ENCODE data around the gene C2orf76. TPM values are rescaled to one million over a fixed set of nuclear protein-coding genes. Genes with fewer than 3 reads are reported as not detected.

Gene C2orf76
- total RNA-seq, 2 donors from 2014 or later, result 6.5 to 10.9 TPM

DNA sequence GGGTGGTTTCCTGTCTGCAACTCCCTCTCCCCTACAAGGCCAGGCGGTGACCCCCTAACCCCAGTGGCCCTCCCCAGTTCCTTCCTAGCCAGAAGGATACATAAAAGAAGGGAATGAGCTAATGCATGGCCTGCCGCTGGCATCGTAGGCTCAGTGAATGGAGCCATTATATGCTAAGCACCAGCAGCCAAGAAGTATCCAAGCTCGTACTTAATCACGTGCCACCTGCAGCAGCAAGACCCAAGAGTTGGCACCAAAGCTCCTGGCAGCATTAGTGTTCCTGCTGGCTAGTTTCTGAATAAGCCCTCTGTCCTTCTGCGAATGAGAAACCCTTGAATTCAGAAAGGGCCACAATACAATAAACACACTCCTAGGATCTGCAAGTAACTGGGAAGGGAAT lies 4.5 kb upstream of the C2orf76 start:
- no peak for ATAC-seq
- H3K4me1 Mint-ChIP-seq (ENCODE audit: low read depth in 2 of 2), result peaks cover 19 to 22% of the 10 kb centered on the region in 2 donors

DNA sequence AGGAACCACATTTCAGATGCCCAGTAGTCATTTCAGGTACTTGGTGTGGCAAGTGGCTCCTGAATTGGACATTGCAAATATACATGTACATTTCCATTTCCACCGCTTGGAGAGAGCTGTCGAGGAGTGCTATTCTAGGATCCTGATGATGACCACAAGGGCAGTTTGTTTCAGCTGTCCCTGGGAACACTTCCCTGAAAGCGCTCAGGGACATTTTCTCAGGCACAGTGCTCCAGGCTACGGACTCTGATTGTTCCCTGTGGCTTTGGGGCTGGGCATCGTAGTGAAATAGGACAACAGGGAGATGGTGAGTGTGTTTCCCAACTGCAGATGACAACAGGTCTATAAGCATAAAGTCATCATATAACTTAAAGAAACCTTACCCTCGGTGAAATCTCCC lies 3.2 kb upstream of the C2orf76 start:
- Mint-ChIP-seq H3K27me3 (no peaks in the 10 kb centered on the region), H3K27ac (no peak overlapping the region), H3K36me3 (peaks cover 33% of the 10 kb centered on the region), H3K4me3 (no peak overlapping the region), H3K4me1 (ENCODE audit: low read depth in 2 of 2) (peaks cover 30 to 34% of the 10 kb centered on the region in 2 donors), H3K9me3 (no peaks in the 10 kb centered on the region)
- no peak for ATAC-seq
- no peak for DNase-seq (ENCODE audit: low spot score)

More for the DNA sequence above, 4.5 kb upstream of the C2orf76 start:
- DNase-seq (ENCODE audit: low spot score), result no peak
- no peak overlapping the region for H3K27ac Mint-ChIP-seq
- no peak overlapping the region for H3K4me3 Mint-ChIP-seq
- H3K9me3 Mint-ChIP-seq, result no peaks in the 10 kb centered on the region
- peaks cover 35% of the 10 kb centered on the region for H3K36me3 Mint-ChIP-seq
- H3K27me3 Mint-ChIP-seq, result no peaks in the 10 kb centered on the region

DNA sequence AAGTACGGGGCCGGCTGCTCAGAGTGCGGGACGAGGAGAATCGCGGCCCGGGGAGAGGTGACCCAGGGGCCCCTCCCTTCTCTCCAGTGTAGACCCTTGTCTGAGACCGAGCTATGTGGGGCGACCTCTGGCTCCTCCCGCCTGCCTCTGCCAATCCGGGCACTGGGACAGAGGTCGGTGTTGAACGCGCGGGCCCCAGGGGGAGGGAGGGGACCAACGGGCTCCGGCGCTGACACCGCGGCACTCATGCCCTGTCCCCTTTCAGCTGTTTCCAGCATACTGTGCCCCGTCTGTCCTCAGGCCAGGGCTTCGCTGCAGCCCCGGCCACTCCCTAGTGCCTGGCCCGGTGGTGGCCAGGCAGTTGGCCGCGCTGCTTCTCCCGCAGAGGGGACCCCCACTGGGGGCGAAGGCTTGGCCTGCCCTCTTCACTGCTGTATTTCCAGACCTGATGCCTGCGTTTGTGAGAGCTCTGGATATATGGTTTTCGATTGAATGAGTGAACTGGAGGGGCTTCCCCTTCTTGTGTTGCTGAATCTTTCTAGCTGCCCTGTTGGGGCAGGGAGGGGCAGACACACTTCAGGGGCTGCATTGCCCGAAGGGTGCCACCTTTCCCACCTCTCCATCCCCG lies 952 bp upstream of the C2orf76 start:
- Mint-ChIP-seq H3K27ac (peak overlapping the region; percentile 98 to 100), H3K4me1 (ENCODE audit: low read depth in 2 of 2) (peaks cover 38 to 47% of the 10 kb centered on the region in 2 donors), H3K36me3 (peaks cover 18% of the 10 kb centered on the region), H3K9me3 (no peaks in the 10 kb centered on the region), H3K27me3 (no peaks in the 10 kb centered on the region), H3K4me3 (peak overlapping the region; percentile 92)
- ATAC-seq, result peak; percentile 49 to 66
- peak; percentile 70 for DNase-seq (ENCODE audit: low spot score)

DNA sequence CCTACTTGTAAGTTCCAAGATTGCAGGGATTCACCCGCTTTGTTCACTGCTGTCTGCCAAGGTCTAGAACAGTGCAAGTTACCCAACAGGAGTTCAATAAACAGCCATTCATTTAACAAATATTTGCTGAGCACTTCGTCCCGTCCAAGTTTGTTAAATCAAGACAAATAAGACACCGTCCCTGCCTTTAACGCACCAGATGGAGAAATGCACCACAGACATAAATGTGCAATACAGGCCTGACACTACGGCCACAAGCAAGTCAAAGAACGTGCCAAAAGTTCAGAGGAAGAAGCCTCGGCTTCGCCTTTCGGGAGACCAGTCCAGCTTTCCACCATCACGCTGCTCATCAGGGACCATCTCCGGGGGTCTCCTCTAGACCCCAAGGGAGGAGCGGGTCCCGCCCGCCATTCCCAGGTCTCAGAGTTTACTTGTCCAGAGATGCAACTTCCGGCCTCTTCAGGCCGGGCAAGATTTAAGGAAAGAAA lies 429 bp downstream of the C2orf76 start:
- Mint-ChIP-seq H3K9me3 (no peaks in the 10 kb centered on the region), H3K36me3 (peaks cover 13% of the 10 kb centered on the region), H3K27ac (peak overlapping the region; percentile 98 to 100), H3K27me3 (no peaks in the 10 kb centered on the region), H3K4me1 (ENCODE audit: low read depth in 2 of 2) (peaks cover 38 to 49% of the 10 kb centered on the region in 2 donors), H3K4me3 (peak overlapping the region; percentile 92)
- ATAC-seq (no peak), DNase-seq (ENCODE audit: low spot score) (no peak)

DNA sequence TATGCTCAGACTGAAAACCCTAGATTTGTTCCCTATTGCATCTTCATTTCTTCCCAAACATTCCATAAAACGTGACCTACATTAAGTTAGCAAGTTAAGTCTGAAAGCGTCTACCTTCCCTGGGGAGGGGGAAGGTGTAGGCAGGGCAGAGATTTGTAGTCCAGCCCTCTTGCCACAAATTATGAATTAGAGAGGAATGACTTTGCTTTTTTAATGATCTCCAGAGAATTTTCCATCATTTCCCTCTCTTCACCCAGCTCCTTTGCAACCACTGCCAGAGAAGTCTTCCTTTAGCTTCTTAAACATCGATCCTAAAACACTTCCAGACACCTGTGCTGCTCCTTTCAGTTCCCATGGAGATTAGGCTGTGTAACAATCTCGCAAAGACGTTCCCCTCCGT lies 1.2 kb downstream of the C2orf76 start:
- no peaks in the 10 kb centered on the region for H3K27me3 Mint-ChIP-seq
- DNase-seq (ENCODE audit: low spot score) (no peak), ATAC-seq (no peak)
- H3K36me3 Mint-ChIP-seq, result peaks cover 9% of the 10 kb centered on the region
- peak overlapping the region; percentile 92 for H3K4me3 Mint-ChIP-seq
- peaks cover 38 to 46% of the 10 kb centered on the region in 2 donors for H3K4me1 Mint-ChIP-seq (ENCODE audit: low read depth in 2 of 2)
- no peaks in the 10 kb centered on the region for H3K9me3 Mint-ChIP-seq
- H3K27ac Mint-ChIP-seq, result peak overlapping the region; percentile 98 to 100

DNA sequence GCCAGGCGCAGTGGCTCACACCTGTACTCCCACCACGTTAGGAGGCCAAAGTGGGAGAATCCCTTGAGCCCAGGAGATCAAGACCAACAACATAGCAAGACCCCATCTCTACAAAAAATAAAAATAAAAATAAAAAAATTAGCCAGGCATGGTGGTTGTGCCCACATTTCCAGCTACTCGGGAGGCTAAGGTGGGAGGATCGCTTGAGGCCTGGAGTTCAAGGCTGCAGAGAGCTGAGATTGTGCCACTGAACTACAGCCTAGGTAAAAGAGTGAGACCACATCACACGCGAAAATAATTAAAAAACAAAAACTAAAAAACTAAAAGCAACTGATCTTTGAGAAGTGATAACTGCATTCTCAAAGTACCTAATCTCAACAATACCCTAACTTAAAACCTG lies 1.8 kb downstream of the C2orf76 start:
- no peaks in the 10 kb centered on the region for H3K9me3 Mint-ChIP-seq
- no peaks in the 10 kb centered on the region for H3K27me3 Mint-ChIP-seq
- ATAC-seq (no peak), DNase-seq (ENCODE audit: low spot score) (no peak)
- H3K4me3 Mint-ChIP-seq, result peak overlapping the region; percentile 92
- peaks cover 35 to 42% of the 10 kb centered on the region in 2 donors for H3K4me1 Mint-ChIP-seq (ENCODE audit: low read depth in 2 of 2)
- H3K27ac Mint-ChIP-seq, result peak overlapping the region; percentile 98 to 100
- peaks cover 2% of the 10 kb centered on the region for H3K36me3 Mint-ChIP-seq

DNA sequence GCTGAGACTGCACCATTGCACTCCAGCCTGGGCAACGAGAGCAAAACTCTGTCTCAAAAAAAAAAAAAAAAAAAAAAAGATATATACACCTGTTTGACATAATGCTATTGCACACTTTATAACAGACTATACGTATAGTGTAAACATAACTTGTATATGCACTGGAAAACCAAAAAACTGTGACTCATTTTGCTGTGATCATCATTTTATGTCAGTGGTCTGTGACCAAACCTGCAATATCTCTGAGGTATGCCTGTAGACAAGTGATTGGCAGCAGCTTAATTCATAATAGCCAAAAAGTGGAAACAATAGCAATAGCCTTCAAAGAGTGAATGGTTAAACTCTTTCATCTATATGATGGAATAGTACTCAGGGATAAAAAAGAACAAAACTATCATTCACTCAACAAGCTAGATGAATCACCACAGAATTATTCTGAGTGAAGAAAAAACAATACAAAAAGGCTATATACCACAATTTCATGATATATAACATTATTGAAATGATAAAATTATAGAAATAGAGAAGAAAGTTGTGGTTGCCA lies 6.1 kb downstream of the C2orf76 start:
- H3K4me1 Mint-ChIP-seq (ENCODE audit: low read depth in 2 of 2), result peaks cover 22 to 32% of the 10 kb centered on the region in 2 donors
- no peak for ATAC-seq

DNA sequence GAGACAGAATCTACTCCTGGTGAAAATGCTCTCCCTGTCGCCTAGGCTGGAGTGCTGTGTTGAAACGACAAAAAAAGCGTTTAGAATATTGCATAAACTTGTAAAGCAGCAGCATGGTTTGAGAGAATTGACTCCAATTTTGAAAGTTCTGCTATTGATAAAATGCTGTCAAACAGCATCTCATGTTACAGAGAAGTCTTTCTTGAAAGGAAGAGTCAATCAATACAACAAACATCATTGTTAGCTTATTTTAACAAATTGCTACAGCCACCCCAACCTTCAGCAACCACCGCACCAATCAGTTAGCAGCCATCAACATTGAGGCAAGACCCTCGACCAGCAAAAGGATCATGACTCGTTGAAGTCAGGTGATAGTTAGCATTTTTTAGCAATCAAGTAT lies 6.9 kb downstream of the C2orf76 start:
- ATAC-seq (no peak), DNase-seq (ENCODE audit: low spot score) (no peak)
- Mint-ChIP-seq H3K4me3 (no peak overlapping the region), H3K36me3 (no peaks in the 10 kb centered on the region), H3K4me1 (ENCODE audit: low read depth in 2 of 2) (peaks cover 18 to 26% of the 10 kb centered on the region in 2 donors), H3K27ac (no peak overlapping the region), H3K27me3 (no peaks in the 10 kb centered on the region), H3K9me3 (no peaks in the 10 kb centered on the region)

More for the DNA sequence above, 6.1 kb downstream of the C2orf76 start:
- Mint-ChIP-seq H3K4me3 (no peak overlapping the region), H3K9me3 (no peaks in the 10 kb centered on the region), H3K27me3 (no peaks in the 10 kb centered on the region), H3K36me3 (no peaks in the 10 kb centered on the region), H3K27ac (no peak overlapping the region)
- DNase-seq (ENCODE audit: low spot score), result no peak

DNA sequence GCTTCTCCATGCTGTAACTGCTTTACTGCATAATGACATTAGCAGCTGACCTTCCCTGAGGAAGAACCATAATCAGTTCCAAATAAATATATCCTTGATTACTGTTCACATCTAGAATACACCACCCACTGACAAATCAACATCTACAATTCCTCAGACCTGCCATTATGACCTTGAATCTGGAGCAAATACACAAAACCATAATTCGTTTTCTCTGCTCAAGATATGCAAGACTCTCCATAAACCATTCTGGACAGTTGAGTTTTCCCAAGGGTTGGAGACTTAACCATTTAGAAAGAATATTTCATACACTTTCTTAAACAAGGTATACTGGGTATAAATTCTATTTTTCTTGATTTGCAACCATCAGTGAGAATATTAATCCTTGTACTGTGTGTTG lies 11.8 kb downstream of the C2orf76 start:
- no peaks in the 10 kb centered on the region for H3K9me3 Mint-ChIP-seq
- H3K27ac Mint-ChIP-seq, result no peak overlapping the region
- H3K36me3 Mint-ChIP-seq, result no peaks in the 10 kb centered on the region
- DNase-seq (ENCODE audit: low spot score) (no peak), ATAC-seq (no peak)
- no peak overlapping the region for H3K4me3 Mint-ChIP-seq
- no peaks in the 10 kb centered on the region for H3K27me3 Mint-ChIP-seq
- peaks cover 10 to 12% of the 10 kb centered on the region in 2 donors for H3K4me1 Mint-ChIP-seq (ENCODE audit: low read depth in 2 of 2)

DNA sequence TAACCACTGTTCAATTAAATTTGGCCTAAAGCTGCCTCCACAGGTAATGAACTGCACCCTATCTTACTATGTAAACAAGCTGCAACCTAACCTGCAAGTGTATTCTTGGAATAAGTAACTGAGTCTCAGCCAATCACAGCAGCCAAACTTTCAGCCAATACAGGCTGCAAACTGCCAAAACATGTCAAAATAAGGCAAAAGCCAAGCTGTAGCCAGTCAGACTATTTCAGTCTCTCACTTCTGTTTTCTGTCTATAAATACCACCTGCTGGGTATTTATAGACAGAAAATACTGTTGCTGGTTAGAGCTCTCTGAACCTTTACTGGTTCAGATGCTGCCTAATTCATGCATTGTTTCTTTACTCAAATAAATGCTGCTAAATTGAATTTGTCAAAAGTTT lies 14.3 kb downstream of the C2orf76 start:
- Mint-ChIP-seq H3K27ac (no peak overlapping the region), H3K9me3 (no peaks in the 10 kb centered on the region), H3K4me3 (no peak overlapping the region), H3K4me1 (ENCODE audit: low read depth in 2 of 2) (peaks cover 9 to 10% of the 10 kb centered on the region in 2 donors), H3K36me3 (no peaks in the 10 kb centered on the region), H3K27me3 (no peaks in the 10 kb centered on the region)
- no peak for ATAC-seq
- no peak for DNase-seq (ENCODE audit: low spot score)

DNA sequence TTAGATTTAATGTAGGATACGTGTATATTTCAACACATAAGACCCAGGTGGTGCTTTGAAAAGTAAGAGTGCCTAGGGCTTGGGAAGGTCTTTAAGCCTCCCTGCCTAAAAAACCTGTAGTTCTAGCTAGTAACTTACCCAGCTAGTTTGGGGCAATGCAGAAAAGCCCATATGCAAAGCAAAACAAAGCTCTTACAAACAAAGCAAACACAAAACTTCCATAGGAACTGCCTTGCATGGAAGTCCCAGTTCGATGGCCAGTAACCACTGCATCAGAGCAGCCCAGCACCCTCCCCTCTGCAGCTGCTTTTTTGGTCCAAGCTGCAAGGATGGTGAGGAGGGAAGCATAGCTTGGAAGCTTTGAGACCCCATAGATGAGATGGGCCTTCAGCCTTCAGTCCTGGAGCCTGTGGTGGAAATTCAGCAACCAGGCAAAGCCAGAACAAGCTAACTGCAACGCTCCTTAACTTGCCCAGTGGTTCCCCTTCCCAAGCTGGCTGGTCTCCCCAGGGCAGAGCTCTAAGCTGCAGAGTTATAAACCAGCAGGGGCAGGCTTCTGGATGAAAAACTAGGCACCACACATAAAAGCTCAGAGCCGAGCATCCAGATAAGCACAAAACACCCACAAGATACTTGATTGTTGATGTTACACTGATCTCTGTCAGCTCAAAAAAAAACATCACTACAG lies 16.2 kb downstream of the C2orf76 start:
- DNase-seq (ENCODE audit: low spot score), result no peak
- Mint-ChIP-seq H3K27ac (no peak overlapping the region), H3K36me3 (no peaks in the 10 kb centered on the region), H3K27me3 (no peaks in the 10 kb centered on the region), H3K4me3 (no peak overlapping the region), H3K4me1 (ENCODE audit: low read depth in 2 of 2) (peaks cover under 1% of the 10 kb centered on the region in 2 donors), H3K9me3 (no peaks in the 10 kb centered on the region)
- ATAC-seq, result no peak

DNA sequence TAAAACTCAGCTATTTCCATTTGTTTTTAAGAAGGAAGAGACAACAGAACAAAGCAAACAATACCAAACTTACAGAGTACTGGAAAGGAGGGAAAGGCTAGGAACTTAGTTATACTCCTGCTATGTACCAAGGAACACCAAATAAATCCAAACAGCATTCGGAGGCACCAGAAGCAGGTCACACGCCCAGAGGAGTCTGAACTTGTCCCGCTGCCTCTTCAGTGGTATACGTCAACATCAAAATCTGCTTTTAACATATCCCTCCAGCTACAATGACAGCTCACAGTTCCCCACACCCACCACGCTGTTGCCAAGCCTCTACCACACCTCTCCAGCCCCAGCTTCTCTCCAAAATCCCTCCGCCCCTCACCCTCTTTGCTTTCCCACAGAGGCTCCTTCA lies 17.3 kb downstream of the C2orf76 start:
- no peak for ATAC-seq
- no peak overlapping the region for H3K27ac Mint-ChIP-seq
- H3K36me3 Mint-ChIP-seq, result no peaks in the 10 kb centered on the region
- no peaks in the 10 kb centered on the region for H3K9me3 Mint-ChIP-seq
- no peaks in the 10 kb centered on the region for H3K4me1 Mint-ChIP-seq (ENCODE audit: low read depth in 2 of 2)
- DNase-seq (ENCODE audit: low spot score), result no peak
- H3K4me3 Mint-ChIP-seq, result no peak overlapping the region
- H3K27me3 Mint-ChIP-seq, result no peaks in the 10 kb centered on the region

DNA sequence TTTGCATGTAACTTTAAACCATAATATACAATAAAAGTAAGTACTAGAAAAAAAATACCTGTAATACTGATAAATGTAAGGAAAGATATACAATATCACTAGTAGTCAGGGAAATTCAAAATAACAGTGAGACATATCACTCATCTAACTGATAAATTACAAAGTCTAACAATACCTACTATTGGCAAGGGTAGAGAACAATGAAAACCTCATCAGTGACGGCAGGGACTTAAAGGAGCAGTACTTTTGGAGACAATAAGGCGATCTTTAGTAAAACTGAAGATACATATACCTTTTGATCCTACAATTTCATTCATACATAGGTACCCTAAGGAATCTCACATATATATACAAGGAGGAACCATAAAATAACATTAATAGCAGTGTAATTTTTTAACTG lies 24.9 kb downstream of the C2orf76 start:
- H3K27me3 Mint-ChIP-seq, result no peaks in the 10 kb centered on the region
- H3K36me3 Mint-ChIP-seq, result no peaks in the 10 kb centered on the region
- H3K27ac Mint-ChIP-seq, result peak overlapping the region in 1 of 2 donors; percentile 43
- no peak overlapping the region for H3K4me3 Mint-ChIP-seq
- DNase-seq (ENCODE audit: low spot score) (no peak), ATAC-seq (no peak)
- no peaks in the 10 kb centered on the region for H3K9me3 Mint-ChIP-seq
- peaks cover 18 to 25% of the 10 kb centered on the region in 2 donors for H3K4me1 Mint-ChIP-seq (ENCODE audit: low read depth in 2 of 2)

DNA sequence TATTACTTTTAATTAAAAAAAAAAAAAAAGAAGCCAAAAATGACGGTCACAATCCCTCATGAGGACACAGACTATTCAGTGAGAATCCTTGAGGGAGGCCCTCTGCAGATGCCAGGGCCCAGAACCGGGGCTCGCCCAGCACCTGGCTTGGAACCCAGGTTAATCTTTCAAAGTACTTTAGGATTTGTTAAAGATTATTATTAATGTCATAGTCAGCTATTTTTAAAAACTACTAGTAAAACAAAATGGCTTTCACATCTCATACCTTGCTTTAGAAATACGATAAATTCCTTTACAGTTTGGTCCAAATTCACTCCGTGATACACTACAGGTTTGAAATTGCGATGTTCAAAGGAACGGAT lies 27.1 kb downstream of the C2orf76 start:
- ATAC-seq (peak in 1 of 2 donors; percentile 36), DNase-seq (ENCODE audit: low spot score) (no peak)
- H3K27me3 Mint-ChIP-seq, result no peaks in the 10 kb centered on the region
- H3K4me3 Mint-ChIP-seq, result peak overlapping the region; percentile 46
- no peaks in the 10 kb centered on the region for H3K36me3 Mint-ChIP-seq
- peak overlapping the region; percentile 67 to 86 for H3K27ac Mint-ChIP-seq
- peaks cover 18 to 25% of the 10 kb centered on the region in 2 donors for H3K4me1 Mint-ChIP-seq (ENCODE audit: low read depth in 2 of 2)
- no peaks in the 10 kb centered on the region for H3K9me3 Mint-ChIP-seq
